GM12891 (cell line): ENCODE results near the gene SLC2A11.

Source experiments
- PAX5 ChIP-seq: IDR thresholded peaks from 2 replicates; pipeline ENCODE4 v1.6.1; 2011; ENCODE audit warnings: low read length, moderate library complexity, mild to moderate bottlenecking; ENCODE audit not compliant: insufficient read depth, severe bottlenecking
- POLR2AphosphoS5 ChIP-seq: IDR thresholded peaks from 2 replicates; pipeline ENCODE4 v1.6.1; 2011; ENCODE audit warnings: low read depth, low read length, control low read depth
- POU2F2 ChIP-seq: IDR thresholded peaks from 2 replicates; pipeline ENCODE4 v1.6.1; 2011; ENCODE audit warnings: low read depth, mild to moderate bottlenecking, control low read depth, low read length, moderate library complexity

- TF ChIP-seq POLR2AphosphoS5 (no peak), PAX5 (no peak), POU2F2 (no peak; the same call in 1 of the 2 replicates)
These were observed 712 bp upstream of the SLC2A11 start for GRCh38 chr22:23856721-23857605.
